Measurements from ENCODE around the gene SOBP. TPM values are rescaled to one million over a fixed set of nuclear protein-coding genes. Genes with fewer than 3 reads are reported as not detected.
A peak's percentile ranks its signal among the peaks of the same experiment; 100 is the strongest.

Gene SOBP
- polyA plus RNA-seq, 4 donors = 1.1 to 1.6 (median 1.1) TPM; not detected in 1

DNA sequence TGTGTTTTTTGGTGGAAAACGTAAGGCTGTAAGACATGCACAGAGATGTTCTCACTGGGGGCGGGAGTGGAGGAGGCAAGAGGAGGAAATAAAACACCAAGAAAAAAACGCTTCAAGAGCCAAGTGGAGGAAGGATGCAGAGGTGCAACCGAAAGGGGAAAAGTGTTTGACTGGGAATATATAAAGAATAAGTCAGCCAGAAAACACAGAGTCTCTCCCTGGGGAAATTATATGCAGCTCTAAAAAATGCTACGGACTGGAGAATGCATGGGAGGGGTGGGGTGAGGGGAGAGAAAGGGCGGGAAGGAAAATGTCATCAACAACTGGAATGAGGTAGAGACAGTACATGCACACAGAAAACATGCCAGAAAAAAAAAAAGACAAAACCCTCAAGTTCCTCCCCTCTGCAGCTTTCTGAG, 200.7 kb downstream of the SOBP start:
- Histone ChIP-seq H3K27me3 (ENCODE audit: control insufficient read depth in 3 of 3, insufficient read depth in 3 of 3, low read length in 3 of 3) (no peaks in the 10 kb centered on the region), H3K27ac (ENCODE audit: low read depth in 1 of 3, low read length in 2 of 3) (peak overlapping the region in 1 of 3 donors; percentile 1), H3K36me3 (ENCODE audit: control insufficient read depth in 3 of 3, insufficient read depth in 2 of 3, low read depth in 1 of 3, low read length in 3 of 3) (no peaks in the 10 kb centered on the region), H3K4me3 (ENCODE audit: low read depth in 1 of 3, low read length in 3 of 3) (no peak overlapping the region), H3K9me3 (ENCODE audit: control insufficient read depth in 2 of 2, insufficient read depth in 1 of 2, low read depth in 1 of 2, low read length in 1 of 2) (peaks cover 0 to 3% of the 10 kb centered on the region in 2 donors), H3K4me1 (ENCODE audit: control insufficient read depth in 3 of 3, insufficient read depth in 2 of 3, low read depth in 1 of 3, low read length in 2 of 3) (no peaks in the 10 kb centered on the region)
- 54 to 84% (median 71%) methylated on average over 6 of the region's 6 CpGs for whole genome bisulfite sequencing, 3 donors
- FAIRE-seq = no peak
- no peak for DNase-seq

DNA sequence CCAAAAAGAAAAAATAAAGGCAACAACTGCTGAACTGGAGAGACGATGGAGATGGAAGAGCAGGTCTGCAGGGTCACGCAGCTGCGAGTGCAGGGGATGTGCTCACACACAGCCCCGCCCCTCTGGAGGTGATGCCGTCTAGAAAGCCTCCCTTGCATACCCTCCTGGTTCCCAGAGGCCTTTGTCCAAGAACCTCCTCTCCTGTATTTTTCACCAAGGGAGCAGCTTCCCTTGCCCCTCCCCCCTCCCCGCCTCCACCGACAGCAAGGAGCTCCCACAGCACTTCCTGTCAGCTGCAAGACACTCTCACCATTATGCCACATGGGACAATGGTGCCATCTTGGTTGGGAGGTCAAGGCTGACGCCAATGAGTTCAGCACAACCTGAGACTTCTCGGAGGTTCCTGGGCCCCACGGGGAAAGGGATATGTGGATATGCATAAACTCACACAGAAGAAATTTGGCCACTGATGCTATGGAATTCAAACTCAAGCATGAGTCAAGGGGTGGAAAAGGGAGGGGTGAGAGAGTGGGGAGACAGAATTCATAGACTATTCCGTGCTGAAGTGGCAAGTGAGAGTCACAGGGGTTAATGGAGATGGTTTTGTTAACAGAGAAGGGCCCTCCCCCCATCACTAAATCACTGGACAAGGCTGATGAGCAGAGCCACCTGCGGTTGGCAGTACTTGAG, 201.3 kb downstream of the SOBP start:
- no peak for FAIRE-seq
- Histone ChIP-seq H3K9me3 (ENCODE audit: control insufficient read depth in 2 of 2, insufficient read depth in 1 of 2, low read depth in 1 of 2, low read length in 1 of 2) (peaks cover 0 to 3% of the 10 kb centered on the region in 2 donors), H3K27ac (ENCODE audit: low read depth in 1 of 3, low read length in 2 of 3) (no peak overlapping the region), H3K4me3 (ENCODE audit: low read depth in 1 of 3, low read length in 3 of 3) (no peak overlapping the region), H3K27me3 (ENCODE audit: control insufficient read depth in 3 of 3, insufficient read depth in 3 of 3, low read length in 3 of 3) (no peaks in the 10 kb centered on the region), H3K4me1 (ENCODE audit: control insufficient read depth in 3 of 3, insufficient read depth in 2 of 3, low read depth in 1 of 3, low read length in 2 of 3) (no peaks in the 10 kb centered on the region), H3K36me3 (ENCODE audit: control insufficient read depth in 3 of 3, insufficient read depth in 2 of 3, low read depth in 1 of 3, low read length in 3 of 3) (no peaks in the 10 kb centered on the region)
- WGBS, 3 donors = 50 to 81% (median 71%) methylated on average over 12 of the region's 12 CpGs
- DNase-seq = no peak

DNA sequence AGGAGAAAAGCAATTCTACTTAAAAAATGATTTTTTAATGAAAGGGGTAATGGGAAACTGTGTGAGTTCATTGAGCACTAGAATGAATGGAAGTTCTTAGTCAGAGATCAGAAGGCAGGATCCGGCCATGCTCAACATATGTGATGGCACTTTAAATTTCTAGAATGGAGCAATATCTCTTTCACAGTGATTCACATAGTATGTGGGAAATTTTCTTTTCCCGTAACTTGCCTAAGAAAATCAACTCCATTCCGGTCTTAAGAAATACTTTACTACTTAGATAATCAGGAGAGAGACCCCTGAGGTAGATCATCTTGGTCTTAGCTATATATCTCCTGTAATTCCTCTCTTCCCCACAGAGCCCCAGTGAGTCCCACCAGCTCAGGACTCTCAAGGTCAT, 202.4 kb downstream of the SOBP start:
- 84 to 91% (median 90%) methylated on average over 3 of the region's 3 CpGs for WGBS, 3 donors
- Histone ChIP-seq H3K9me3 (ENCODE audit: control insufficient read depth in 2 of 2, insufficient read depth in 1 of 2, low read depth in 1 of 2, low read length in 1 of 2) (peaks cover 0 to 3% of the 10 kb centered on the region in 2 donors), H3K27me3 (ENCODE audit: control insufficient read depth in 3 of 3, insufficient read depth in 3 of 3, low read length in 3 of 3) (no peaks in the 10 kb centered on the region), H3K4me1 (ENCODE audit: control insufficient read depth in 3 of 3, insufficient read depth in 2 of 3, low read depth in 1 of 3, low read length in 2 of 3) (no peaks in the 10 kb centered on the region), H3K36me3 (ENCODE audit: control insufficient read depth in 3 of 3, insufficient read depth in 2 of 3, low read depth in 1 of 3, low read length in 3 of 3) (no peaks in the 10 kb centered on the region), H3K27ac (ENCODE audit: low read depth in 1 of 3, low read length in 2 of 3) (no peak overlapping the region), H3K4me3 (ENCODE audit: low read depth in 1 of 3, low read length in 3 of 3) (no peak overlapping the region)
- DNase-seq (no peak), FAIRE-seq (no peak)

DNA sequence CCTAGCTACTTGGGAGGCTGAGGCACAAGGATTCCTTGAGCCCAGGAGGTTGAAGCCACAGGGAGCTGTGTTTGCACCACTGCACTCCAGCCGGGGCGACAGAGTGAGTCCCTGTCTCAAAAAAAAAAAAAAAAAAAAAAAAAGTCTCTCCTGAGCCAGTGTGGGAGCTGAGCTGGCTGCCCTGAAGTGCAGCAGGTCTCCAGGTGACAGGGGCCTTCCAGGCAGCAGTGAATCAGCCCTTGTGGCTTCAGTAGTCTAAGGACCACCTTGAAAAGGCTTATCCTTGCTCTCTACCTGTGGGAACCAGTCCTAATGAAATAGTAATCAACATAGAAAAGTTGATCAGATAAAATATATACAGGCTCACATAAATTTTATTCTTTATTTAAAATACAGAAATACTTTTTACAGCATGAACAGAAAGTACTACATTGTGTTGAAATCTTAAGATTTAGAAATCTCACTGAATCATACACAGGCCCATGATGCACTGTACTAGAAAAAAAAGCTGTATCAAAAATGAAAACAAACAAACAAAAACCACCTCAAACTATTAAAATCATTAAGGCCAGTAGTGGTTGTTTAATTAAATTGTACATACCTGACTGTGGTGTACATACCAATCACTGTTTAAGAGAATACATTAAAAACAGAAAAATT, 205.3 kb downstream of the SOBP start:
- DNase-seq = no peak
- no peaks in the 10 kb centered on the region for H3K27me3 ChIP-seq (ENCODE audit: control insufficient read depth in 3 of 3, insufficient read depth in 3 of 3, low read length in 3 of 3)
- FAIRE-seq = no peak
- H3K9me3 ChIP-seq (ENCODE audit: control insufficient read depth in 2 of 2, insufficient read depth in 1 of 2, low read depth in 1 of 2, low read length in 1 of 2) = peaks cover 0 to 3% of the 10 kb centered on the region in 2 donors
- H3K27ac ChIP-seq (ENCODE audit: low read depth in 1 of 3, low read length in 2 of 3) = no peak overlapping the region
- WGBS, 3 donors = 84 to 100% (median 94%) methylated on average over 2 of the region's 2 CpGs
- H3K4me1 ChIP-seq (ENCODE audit: control insufficient read depth in 3 of 3, insufficient read depth in 2 of 3, low read depth in 1 of 3, low read length in 2 of 3) = no peaks in the 10 kb centered on the region
- H3K36me3 ChIP-seq (ENCODE audit: control insufficient read depth in 3 of 3, insufficient read depth in 2 of 3, low read depth in 1 of 3, low read length in 3 of 3) = no peaks in the 10 kb centered on the region
- H3K4me3 ChIP-seq (ENCODE audit: low read depth in 1 of 3, low read length in 3 of 3) = no peak overlapping the region

DNA sequence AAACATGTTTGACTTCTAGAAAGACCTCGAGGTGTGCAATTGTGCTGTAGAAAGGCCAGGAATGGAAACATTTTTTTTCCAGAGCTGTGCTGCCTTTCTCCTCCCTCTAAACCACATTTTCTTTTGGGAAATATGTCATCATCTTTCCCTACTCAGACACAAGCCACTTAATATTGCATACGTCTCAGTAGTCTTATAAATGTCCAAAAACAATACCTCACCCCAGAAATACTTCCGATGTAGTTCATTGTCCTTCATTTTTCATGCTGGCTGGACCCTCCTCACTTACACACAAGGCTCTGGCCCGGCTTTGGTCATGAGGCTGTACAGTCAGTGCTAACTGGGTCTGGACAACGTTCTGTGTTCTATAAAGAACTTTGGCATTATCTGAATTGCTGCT, 207.8 kb downstream of the SOBP start:
- peaks cover 0 to 3% of the 10 kb centered on the region in 2 donors for H3K9me3 ChIP-seq (ENCODE audit: control insufficient read depth in 2 of 2, insufficient read depth in 1 of 2, low read depth in 1 of 2, low read length in 1 of 2)
- WGBS, 3 donors = 63 to 71% (median 65%) methylated on average over 5 of the region's 5 CpGs
- H3K4me1 ChIP-seq (ENCODE audit: control insufficient read depth in 3 of 3, insufficient read depth in 2 of 3, low read depth in 1 of 3, low read length in 2 of 3) = no peaks in the 10 kb centered on the region
- FAIRE-seq (no peak), DNase-seq (no peak)
- H3K36me3 ChIP-seq (ENCODE audit: control insufficient read depth in 3 of 3, insufficient read depth in 2 of 3, low read depth in 1 of 3, low read length in 3 of 3) = peaks cover 0 to 3% (median 0%) of the 10 kb centered on the region in 3 donors
- H3K27me3 ChIP-seq (ENCODE audit: control insufficient read depth in 3 of 3, insufficient read depth in 3 of 3, low read length in 3 of 3) = no peaks in the 10 kb centered on the region
- H3K4me3 ChIP-seq (ENCODE audit: low read depth in 1 of 3, low read length in 3 of 3) = no peak overlapping the region
- no peak overlapping the region for H3K27ac ChIP-seq (ENCODE audit: low read depth in 1 of 3, low read length in 2 of 3)

DNA sequence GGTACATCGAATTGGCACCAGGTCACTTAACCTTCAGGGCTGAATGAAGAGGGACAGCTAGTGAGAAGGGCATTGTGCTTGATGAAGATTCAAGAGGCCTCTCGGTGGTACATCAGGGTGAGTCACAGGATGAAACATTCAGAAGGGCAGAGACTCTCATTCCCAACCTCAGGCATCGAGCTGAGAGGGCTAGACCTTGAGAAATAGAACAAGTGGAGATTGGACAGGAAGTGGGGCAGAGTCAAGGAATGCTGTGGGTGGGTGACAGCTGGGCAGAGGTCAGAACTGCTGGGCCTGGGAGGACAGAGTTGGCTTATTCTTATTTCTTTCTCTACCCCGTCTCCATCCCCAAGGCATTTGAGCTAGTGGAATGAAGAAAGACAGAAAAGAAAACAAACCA, 208.2 kb downstream of the SOBP start:
- no peak overlapping the region for H3K27ac ChIP-seq (ENCODE audit: low read depth in 1 of 3, low read length in 2 of 3)
- peaks cover 0 to 3% (median 0%) of the 10 kb centered on the region in 3 donors for H3K36me3 ChIP-seq (ENCODE audit: control insufficient read depth in 3 of 3, insufficient read depth in 2 of 3, low read depth in 1 of 3, low read length in 3 of 3)
- peaks cover 0 to 3% of the 10 kb centered on the region in 2 donors for H3K9me3 ChIP-seq (ENCODE audit: control insufficient read depth in 2 of 2, insufficient read depth in 1 of 2, low read depth in 1 of 2, low read length in 1 of 2)
- WGBS, 3 donors = 73 to 86% (median 77%) methylated on average over 4 of the region's 4 CpGs
- DNase-seq (no peak), FAIRE-seq (no peak)
- H3K27me3 ChIP-seq (ENCODE audit: control insufficient read depth in 3 of 3, insufficient read depth in 3 of 3, low read length in 3 of 3) = no peaks in the 10 kb centered on the region
- H3K4me1 ChIP-seq (ENCODE audit: control insufficient read depth in 3 of 3, insufficient read depth in 2 of 3, low read depth in 1 of 3, low read length in 2 of 3) = no peaks in the 10 kb centered on the region
- no peak overlapping the region for H3K4me3 ChIP-seq (ENCODE audit: low read depth in 1 of 3, low read length in 3 of 3)

DNA sequence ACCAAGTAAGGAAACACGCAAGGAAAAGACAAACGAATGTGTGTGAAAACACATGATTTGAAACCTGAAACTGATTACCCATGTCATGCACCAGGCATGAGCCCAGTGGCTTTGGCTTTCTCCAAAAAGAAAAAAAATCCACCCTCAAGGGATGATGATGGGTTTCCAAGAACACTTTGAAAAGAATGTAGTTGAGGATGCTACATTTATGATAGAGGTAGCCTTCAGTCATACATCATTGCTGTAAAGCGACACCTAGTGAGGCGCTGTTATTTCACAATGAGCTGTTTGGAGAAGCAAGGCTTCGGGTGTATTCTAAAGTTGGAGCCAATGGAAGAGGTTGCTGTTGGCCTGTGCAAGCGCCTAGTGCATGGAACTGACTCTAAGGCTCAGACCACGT, 209.3 kb downstream of the SOBP start:
- DNase-seq = no peak
- H3K4me1 ChIP-seq (ENCODE audit: control insufficient read depth in 3 of 3, insufficient read depth in 2 of 3, low read depth in 1 of 3, low read length in 2 of 3) = no peaks in the 10 kb centered on the region
- no peak overlapping the region for H3K4me3 ChIP-seq (ENCODE audit: low read depth in 1 of 3, low read length in 3 of 3)
- 76 to 86% (median 78%) methylated on average over 7 of the region's 7 CpGs for WGBS, 3 donors
- FAIRE-seq = no peak
- peaks cover 0 to 3% of the 10 kb centered on the region in 2 donors for H3K9me3 ChIP-seq (ENCODE audit: control insufficient read depth in 2 of 2, insufficient read depth in 1 of 2, low read depth in 1 of 2, low read length in 1 of 2)
- H3K27me3 ChIP-seq (ENCODE audit: control insufficient read depth in 3 of 3, insufficient read depth in 3 of 3, low read length in 3 of 3) = no peaks in the 10 kb centered on the region
- peaks cover 0 to 4% (median 3%) of the 10 kb centered on the region in 3 donors for H3K36me3 ChIP-seq (ENCODE audit: control insufficient read depth in 3 of 3, insufficient read depth in 2 of 3, low read depth in 1 of 3, low read length in 3 of 3)
- no peak overlapping the region for H3K27ac ChIP-seq (ENCODE audit: low read depth in 1 of 3, low read length in 2 of 3)

DNA sequence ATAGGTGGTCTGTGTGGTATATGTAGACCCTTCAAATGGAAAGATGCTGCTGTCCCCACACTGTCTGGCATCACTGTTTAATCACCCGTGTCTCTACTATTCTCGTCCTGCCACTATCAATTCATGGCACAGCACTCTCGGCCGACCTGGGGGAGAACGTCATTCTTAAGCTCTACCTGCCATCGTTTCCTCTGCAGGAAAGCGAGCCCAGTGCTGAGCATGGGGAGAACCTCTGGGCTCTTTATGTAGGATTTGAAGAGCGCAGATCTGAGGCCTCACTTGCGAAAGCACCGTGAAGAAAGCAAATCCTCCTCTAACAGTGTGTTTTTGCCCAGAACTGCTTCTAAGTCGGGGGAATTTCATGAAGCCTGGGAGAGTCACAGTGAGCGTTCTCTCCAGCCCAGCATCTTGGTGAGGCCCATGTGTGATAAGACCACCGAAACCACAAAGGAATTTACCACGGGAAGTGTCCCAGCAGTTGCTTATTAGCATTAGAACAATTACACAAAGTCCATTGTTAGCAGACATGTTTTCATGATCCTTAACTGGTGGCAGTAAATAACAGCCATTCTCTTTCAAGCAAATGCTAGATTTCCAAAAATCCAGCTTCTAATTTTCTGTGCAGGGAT, 209.9 kb downstream of the SOBP start:
- H3K36me3 ChIP-seq (ENCODE audit: control insufficient read depth in 3 of 3, insufficient read depth in 2 of 3, low read depth in 1 of 3, low read length in 3 of 3) = peaks cover 3 to 4% (median 3%) of the 10 kb centered on the region in 3 donors
- peaks cover 0 to 4% (median 0%) of the 10 kb centered on the region in 3 donors for H3K4me1 ChIP-seq (ENCODE audit: control insufficient read depth in 3 of 3, insufficient read depth in 2 of 3, low read depth in 1 of 3, low read length in 2 of 3)
- FAIRE-seq (no peak), DNase-seq (no peak)
- H3K9me3 ChIP-seq (ENCODE audit: control insufficient read depth in 2 of 2, insufficient read depth in 1 of 2, low read depth in 1 of 2, low read length in 1 of 2) = no peaks in the 10 kb centered on the region
- H3K4me3 ChIP-seq (ENCODE audit: low read depth in 1 of 3, low read length in 3 of 3) = no peak overlapping the region
- WGBS, 3 donors = 76 to 78% (median 76%) methylated on average over 14 of the region's 14 CpGs
- H3K27ac ChIP-seq (ENCODE audit: low read depth in 1 of 3, low read length in 2 of 3) = no peak overlapping the region
- no peaks in the 10 kb centered on the region for H3K27me3 ChIP-seq (ENCODE audit: control insufficient read depth in 3 of 3, insufficient read depth in 3 of 3, low read length in 3 of 3)
